ENCODE results near the gene METTL16. TPM values are rescaled to one million over a fixed set of nuclear protein-coding genes. Genes with fewer than 3 reads are reported as not detected.
"Not testable (repeated sequence)": the region's sequence is repeated elsewhere in the genome, so short reads cannot be mapped to it uniquely, and the experiment has no call there.

The METTL16 gene
- total RNA-seq, 4 donors from 2014 or later = 25.1 to 118 (median 49.3) TPM

DNA sequence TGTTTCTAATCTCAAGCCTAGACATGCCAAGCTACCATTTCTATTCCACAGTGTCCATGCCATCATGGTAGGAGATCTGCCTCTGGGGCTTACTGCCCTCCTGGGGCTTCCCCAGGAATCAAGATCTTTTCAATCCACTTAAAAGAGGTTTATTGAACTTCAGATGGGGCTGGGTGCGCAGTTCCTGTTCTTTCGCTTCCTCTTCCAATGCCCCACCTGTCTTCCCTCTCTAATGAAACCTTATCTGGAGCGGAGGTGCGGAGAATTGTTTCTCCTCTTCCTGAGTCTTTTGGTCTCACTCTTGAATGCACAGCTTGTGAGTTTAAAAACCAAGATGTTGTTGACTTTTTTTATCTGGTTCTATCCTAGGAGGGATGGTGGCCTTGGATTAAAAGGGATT, 30.4 kb upstream of the METTL16 start:
- no peaks in the 10 kb centered on the region for H3K36me3 ChIP-seq
- TF ChIP-seq, protein P1, sequence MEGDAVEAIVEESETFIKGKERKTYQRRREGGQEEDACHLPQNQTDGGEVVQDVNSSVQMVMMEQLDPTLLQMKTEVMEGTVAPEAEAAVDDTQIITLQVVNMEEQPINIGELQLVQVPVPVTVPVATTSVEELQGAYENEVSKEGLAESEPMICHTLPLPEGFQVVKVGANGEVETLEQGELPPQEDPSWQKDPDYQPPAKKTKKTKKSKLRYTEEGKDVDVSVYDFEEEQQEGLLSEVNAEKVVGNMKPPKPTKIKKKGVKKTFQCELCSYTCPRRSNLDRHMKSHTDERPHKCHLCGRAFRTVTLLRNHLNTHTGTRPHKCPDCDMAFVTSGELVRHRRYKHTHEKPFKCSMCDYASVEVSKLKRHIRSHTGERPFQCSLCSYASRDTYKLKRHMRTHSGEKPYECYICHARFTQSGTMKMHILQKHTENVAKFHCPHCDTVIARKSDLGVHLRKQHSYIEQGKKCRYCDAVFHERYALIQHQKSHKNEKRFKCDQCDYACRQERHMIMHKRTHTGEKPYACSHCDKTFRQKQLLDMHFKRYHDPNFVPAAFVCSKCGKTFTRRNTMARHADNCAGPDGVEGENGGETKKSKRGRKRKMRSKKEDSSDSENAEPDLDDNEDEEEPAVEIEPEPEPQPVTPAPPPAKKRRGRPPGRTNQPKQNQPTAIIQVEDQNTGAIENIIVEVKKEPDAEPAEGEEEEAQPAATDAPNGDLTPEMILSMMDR (IDR thresholded peaks at IDR 0.05) = no peak
- TF ChIP-seq POLR2A (IDR thresholded peaks at IDR 0.05) = no peak
- H3K27me3 ChIP-seq = no peaks in the 10 kb centered on the region
- H3K4me3 ChIP-seq = no peak overlapping the region
- no peaks in the 10 kb centered on the region for H3K9me3 ChIP-seq
- DNase-seq = no peak
- H3K4me1 ChIP-seq = no peaks in the 10 kb centered on the region
- no peak overlapping the region for H3K27ac ChIP-seq
- intact Hi-C loops (cut with DNase I; ENCODE audit: low total_unique reads) = no loop called here

GRCh38 chr17:2537579-2537978, 25.9 kb upstream of the METTL16 start:
- H3K4me1 ChIP-seq; H3K4me3 ChIP-seq; H3K27me3 ChIP-seq; H3K36me3 ChIP-seq; DNase-seq; H3K9me3 ChIP-seq; intact Hi-C loops (cut with DNase I; ENCODE audit: low total_unique reads); H3K27ac ChIP-seq: not testable (repeated sequence)

DNA sequence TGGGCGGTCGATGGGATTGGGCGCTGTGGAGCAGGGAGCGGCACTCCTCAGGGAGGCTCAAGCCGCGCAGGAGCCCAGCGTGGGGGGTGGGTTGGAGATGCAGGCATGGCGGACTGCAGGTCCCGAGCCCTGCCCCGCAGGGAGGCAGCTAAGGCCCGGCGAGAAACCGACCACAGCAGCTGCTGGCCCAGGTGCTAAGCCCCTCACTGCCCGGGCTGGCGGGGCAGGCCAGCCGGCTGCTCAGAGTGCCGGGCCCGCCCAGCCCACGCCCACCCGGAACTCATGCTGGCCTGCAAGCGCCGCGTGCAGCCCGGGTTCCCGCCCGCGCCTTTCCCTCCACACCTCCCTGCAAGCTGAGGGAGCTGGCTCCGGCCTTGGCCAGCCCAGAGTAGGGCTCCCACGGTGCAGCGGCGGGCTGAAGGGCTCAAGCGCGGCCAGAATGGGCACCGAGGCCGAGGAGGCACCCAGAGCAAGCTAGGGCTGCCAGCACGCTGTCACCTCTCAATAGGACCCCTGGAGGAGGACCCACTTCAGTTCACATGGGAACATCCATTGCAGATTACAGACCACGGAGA, 20.5 kb upstream of the METTL16 start:
- no peaks in the 10 kb centered on the region for H3K36me3 ChIP-seq
- H3K9me3 ChIP-seq = no peaks in the 10 kb centered on the region
- no peak for DNase-seq
- H3K27ac ChIP-seq = no peak overlapping the region
- intact Hi-C loops (cut with DNase I; ENCODE audit: low total_unique reads) = no loop called here
- H3K4me1 ChIP-seq = no peaks in the 10 kb centered on the region
- TF ChIP-seq, protein P1 (IDR thresholded peaks at IDR 0.05) = no peak
- no peak for TF ChIP-seq POLR2A (IDR thresholded peaks at IDR 0.05)
- no peak overlapping the region for H3K4me3 ChIP-seq
- no peaks in the 10 kb centered on the region for H3K27me3 ChIP-seq

- H3K4me3 ChIP-seq; H3K27ac ChIP-seq; intact Hi-C loops (cut with DNase I; ENCODE audit: low total_unique reads); H3K9me3 ChIP-seq; DNase-seq; H3K4me1 ChIP-seq; H3K27me3 ChIP-seq; H3K36me3 ChIP-seq: not testable (repeated sequence)
These were observed 19.7 kb upstream of the METTL16 start for GRCh38 chr17:2531243-2531954.

DNA sequence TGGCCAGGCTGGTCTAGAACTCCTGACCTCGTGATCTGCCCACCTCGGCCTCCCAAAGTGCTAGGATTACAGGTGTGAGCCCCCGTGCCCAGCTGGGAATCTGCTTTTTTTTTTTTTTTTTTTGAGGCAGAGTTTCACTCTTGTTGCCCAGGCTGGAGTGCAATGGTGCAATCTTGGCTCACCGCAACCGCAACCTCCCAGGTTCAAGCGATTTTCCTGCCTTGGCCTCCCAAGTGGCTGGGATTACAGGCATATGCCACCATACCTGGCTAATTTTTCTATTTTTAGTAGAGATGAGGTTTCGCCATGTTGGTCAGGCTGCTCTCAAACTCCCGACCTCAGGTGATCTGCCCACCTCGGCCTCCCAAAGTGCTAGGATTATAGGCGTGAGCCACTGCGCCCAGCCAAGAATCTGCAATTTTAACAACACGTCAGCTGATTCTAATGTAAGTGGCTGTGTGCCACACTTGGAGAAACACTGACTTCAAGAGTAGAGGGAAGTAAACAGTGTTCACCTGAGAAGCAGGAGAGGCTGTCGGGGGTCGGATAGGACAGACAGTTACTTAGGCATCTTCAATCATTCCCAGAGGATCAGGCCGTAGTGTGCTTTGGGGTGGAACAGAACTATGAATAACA, 10.2 kb upstream of the METTL16 start:
- DNase-seq; H3K27ac ChIP-seq; H3K27me3 ChIP-seq; H3K4me3 ChIP-seq; H3K4me1 ChIP-seq; H3K9me3 ChIP-seq; intact Hi-C loops (cut with DNase I; ENCODE audit: low total_unique reads); H3K36me3 ChIP-seq: not testable (repeated sequence)

GRCh38 chr17:2521257-2521656, 9.6 kb upstream of the METTL16 start:
- no peak for DNase-seq
- Histone ChIP-seq H3K27ac (no peak overlapping the region), H3K4me3 (no peak overlapping the region), H3K36me3 (no peaks in the 10 kb centered on the region), H3K4me1 (no peaks in the 10 kb centered on the region), H3K9me3 (no peaks in the 10 kb centered on the region), H3K27me3 (no peaks in the 10 kb centered on the region)
- intact Hi-C loops (cut with DNase I; ENCODE audit: low total_unique reads) = no loop called here
- TF ChIP-seq, protein P1 (IDR thresholded peaks at IDR 0.05) = no peak
- no peak for TF ChIP-seq POLR2A (IDR thresholded peaks at IDR 0.05)

All from uterus (tissue), 4 donors.